ENCODE results near the gene PRDX5.

DNA sequence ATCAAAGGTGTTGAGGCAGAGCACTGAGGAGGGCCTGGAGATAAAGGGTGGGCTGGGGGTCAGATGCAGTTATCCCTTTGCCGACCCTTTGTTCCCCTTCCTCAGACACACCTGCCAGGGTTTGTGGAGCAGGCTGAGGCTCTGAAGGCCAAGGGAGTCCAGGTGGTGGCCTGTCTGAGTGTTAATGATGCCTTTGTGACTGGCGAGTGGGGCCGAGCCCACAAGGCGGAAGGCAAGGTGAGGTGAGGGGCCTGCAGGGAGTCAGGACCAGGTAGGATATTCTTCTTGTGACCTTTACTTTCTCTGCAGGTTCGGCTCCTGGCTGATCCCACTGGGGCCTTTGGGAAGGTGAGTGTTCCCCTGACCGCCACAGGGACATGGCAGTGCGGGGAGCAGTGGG lies 2.6 kb downstream of the PRDX5 start:
- TF ChIP-seq, protein P1, sequence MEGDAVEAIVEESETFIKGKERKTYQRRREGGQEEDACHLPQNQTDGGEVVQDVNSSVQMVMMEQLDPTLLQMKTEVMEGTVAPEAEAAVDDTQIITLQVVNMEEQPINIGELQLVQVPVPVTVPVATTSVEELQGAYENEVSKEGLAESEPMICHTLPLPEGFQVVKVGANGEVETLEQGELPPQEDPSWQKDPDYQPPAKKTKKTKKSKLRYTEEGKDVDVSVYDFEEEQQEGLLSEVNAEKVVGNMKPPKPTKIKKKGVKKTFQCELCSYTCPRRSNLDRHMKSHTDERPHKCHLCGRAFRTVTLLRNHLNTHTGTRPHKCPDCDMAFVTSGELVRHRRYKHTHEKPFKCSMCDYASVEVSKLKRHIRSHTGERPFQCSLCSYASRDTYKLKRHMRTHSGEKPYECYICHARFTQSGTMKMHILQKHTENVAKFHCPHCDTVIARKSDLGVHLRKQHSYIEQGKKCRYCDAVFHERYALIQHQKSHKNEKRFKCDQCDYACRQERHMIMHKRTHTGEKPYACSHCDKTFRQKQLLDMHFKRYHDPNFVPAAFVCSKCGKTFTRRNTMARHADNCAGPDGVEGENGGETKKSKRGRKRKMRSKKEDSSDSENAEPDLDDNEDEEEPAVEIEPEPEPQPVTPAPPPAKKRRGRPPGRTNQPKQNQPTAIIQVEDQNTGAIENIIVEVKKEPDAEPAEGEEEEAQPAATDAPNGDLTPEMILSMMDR (conservative IDR thresholded peaks at IDR 0.05; ENCODE audit: low read depth in 2 of 2) = no peak
- TF ChIP-seq, protein P2, sequence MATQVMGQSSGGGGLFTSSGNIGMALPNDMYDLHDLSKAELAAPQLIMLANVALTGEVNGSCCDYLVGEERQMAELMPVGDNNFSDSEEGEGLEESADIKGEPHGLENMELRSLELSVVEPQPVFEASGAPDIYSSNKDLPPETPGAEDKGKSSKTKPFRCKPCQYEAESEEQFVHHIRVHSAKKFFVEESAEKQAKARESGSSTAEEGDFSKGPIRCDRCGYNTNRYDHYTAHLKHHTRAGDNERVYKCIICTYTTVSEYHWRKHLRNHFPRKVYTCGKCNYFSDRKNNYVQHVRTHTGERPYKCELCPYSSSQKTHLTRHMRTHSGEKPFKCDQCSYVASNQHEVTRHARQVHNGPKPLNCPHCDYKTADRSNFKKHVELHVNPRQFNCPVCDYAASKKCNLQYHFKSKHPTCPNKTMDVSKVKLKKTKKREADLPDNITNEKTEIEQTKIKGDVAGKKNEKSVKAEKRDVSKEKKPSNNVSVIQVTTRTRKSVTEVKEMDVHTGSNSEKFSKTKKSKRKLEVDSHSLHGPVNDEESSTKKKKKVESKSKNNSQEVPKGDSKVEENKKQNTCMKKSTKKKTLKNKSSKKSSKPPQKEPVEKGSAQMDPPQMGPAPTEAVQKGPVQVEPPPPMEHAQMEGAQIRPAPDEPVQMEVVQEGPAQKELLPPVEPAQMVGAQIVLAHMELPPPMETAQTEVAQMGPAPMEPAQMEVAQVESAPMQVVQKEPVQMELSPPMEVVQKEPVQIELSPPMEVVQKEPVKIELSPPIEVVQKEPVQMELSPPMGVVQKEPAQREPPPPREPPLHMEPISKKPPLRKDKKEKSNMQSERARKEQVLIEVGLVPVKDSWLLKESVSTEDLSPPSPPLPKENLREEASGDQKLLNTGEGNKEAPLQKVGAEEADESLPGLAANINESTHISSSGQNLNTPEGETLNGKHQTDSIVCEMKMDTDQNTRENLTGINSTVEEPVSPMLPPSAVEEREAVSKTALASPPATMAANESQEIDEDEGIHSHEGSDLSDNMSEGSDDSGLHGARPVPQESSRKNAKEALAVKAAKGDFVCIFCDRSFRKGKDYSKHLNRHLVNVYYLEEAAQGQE (IDR thresholded peaks at IDR 0.05; ENCODE audit: unreplicated experiment) = no peak
- TF ChIP-seq EZH2 (IDR thresholded peaks at IDR 0.05; ENCODE audit: low read depth, unreplicated experiment) (no peak), CREB1 (CRISPR knock-in tag; IDR thresholded peaks at IDR 0.05; ENCODE audit: low read depth) (no peak), JUNB (IDR thresholded peaks at IDR 0.05; ENCODE audit: unreplicated experiment) (no peak), POLR2AphosphoS5 (IDR thresholded peaks at IDR 0.05; ENCODE audit: low read depth) (no peak), ZNF114 (CRISPR knock-in tag; IDR thresholded peaks at IDR 0.05) (no peak), ZNF462 (CRISPR knock-in tag; IDR thresholded peaks at IDR 0.05) (no peak)
